GM21381 (cell line): ENCODE measurements around the gene SRPX.

ENCODE experiments used
- ATAC-seq: cut with Tn5 transposase; IDR thresholded peaks from one replicate; pipeline ENCODE4 v1.9.1; 2021; ENCODE audit warnings: mild to moderate bottlenecking, moderate library complexity; ENCODE audit not compliant: unreplicated experiment

The SRPX gene

GRCh38 chrX:38142610-38143009 is 78.1 kb downstream of the SRPX start:
- ATAC-seq, result no peak

DNA sequence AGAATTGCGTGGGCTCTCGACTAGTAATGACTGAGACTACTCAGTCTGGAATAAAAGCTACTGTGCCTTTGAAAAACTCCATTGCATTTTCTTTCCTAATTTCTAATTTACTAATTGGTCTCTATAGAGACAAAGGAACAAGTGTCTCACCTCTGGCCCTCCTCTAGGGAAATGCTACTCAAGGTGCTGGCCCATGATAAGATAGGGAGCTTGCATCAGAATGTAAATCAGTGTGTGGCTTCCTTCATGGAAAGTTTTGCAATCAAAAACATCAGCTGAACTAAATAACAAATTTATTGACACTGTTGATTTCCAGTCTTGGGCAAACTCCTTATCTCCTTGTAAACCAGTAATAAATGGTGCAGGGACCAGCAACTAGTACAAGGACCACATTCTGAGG is 81.8 kb downstream of the SRPX start:
- ATAC-seq, result no peak

- ATAC-seq, result no peak
Measured at GRCh38 chrX:38138157-38138891, 82.3 kb downstream of the SRPX start.

DNA sequence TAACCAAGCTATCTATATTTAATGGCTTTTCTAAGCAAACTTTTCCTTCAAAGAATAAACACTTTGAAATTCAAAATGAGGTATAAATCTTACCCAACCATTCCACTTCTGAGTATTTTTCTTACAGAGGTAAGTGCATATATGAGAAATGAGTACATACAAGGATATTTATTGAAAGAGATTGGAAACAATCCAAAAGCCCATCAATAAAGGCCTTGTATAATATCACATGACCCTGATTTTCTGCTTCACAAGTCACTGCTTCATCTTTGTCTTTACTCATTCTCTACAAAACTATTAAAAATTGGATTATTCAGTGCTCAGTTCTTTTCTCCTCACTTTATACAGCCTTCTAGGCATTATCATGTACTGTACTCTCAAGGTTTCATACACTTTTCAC is 91.3 kb downstream of the SRPX start:
- ATAC-seq, result no peak

DNA sequence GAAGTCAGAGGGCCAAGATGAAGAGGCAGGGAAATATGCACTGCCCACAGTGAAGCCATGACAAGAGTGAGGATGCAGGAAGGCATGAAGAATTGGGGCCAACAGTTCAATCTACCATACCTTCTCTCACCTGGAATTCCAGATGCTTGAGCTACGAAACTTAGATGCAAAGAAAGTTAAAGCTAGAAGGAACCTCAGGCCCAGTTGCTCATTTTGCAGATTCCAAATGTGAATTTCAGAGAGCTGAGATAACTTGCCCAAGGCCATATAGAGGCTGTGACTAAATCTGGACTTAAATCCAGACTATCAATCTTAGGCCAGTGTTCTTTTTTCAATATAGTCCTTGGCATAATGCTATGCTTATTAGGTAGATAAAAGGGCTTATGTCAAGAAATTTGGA is 92.7 kb downstream of the SRPX start:
- no peak for ATAC-seq

DNA sequence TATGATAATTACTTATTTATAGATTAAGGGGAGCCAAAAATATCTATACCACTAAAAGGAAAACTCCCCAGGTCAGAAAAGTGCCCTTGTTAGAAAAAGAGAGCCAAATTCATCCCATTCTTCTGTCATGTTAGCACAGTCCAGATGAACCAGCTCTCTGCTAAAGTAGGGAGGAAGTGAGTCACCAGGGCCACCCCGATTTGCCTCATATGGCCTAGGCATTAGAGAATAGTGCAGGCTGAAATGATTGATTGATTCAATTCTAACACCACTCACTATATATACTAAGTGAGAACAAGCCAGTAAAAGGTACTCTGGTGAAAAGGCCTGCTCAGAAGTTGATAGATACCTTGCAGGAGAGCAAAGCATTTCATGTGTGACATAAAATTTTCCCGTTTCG is 94.5 kb downstream of the SRPX start:
- no peak for ATAC-seq

- ATAC-seq, result no peak
Measured at GRCh38 chrX:38124000-38124399, 96.7 kb downstream of the SRPX start.

DNA sequence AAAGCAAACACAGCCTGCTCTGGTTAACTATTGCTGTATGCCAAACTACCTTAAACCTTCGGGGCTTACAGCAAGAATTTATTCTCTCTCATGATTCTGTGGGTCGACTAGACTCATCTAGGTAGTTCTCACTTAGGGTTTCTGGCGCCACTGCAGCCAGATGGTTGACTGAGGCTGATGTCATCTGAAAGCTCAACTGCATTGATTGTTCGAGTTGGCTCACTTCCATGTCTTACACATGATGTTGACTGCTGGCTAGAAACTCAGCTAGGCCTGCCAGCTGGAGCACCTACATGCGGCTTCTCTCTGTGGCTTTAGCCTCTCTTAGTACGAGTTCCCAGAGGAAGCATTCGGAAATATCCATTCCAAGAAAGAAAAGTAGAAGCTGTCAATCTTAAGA is 103.2 kb downstream of the SRPX start:
- no peak for ATAC-seq

DNA sequence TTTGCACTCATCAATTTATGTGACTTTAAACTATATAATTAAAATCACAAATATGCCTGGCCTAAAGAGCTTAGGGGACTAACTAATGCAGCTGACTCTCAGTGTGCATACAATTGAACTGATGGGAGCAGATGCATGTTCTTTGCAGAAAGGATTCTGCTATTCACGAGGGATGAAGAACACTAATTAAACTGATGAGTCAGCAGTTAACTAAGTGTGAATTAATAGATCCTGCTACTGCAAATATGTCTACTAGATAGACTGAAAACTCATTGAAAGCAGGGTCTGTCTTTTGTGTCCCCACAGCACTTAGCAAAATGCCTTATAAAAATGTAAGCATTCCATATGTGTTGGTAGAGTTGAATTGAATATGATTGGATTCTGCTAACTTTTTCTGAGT is 104.0 kb downstream of the SRPX start:
- no peak for ATAC-seq

DNA sequence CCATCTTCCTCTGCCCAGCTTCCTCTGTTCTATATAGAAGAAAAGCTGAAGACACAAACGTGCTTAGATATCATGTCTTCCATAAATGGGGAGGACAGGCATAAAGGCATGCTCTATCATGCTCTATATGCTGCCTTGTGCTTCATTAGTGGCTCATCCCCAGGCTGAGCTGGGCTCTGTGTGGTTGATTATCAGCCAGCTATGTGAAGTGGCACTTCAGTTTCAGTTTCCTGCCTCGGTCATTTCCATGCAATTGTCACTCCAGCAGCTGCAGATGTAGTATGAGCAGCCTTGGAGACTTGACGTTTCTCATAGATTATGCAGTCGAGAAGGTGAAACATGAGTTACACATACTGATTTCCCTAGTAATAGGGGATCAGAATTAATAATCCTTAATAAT is 108.1 kb downstream of the SRPX start:
- no peak for ATAC-seq

- ATAC-seq, result no peak
Measured at GRCh38 chrX:38111196-38111595, 109.5 kb downstream of the SRPX start.

GRCh38 chrX:38110231-38110630 is 110.4 kb downstream of the SRPX start:
- ATAC-seq, result no peak

- ATAC-seq, result no peak
Measured at GRCh38 chrX:38109042-38109898, 111.4 kb downstream of the SRPX start.

- ATAC-seq, result no peak
Measured at GRCh38 chrX:38108364-38108763, 112.3 kb downstream of the SRPX start.

- ATAC-seq, result no peak
Measured at GRCh38 chrX:38106991-38107655, 113.5 kb downstream of the SRPX start.

DNA sequence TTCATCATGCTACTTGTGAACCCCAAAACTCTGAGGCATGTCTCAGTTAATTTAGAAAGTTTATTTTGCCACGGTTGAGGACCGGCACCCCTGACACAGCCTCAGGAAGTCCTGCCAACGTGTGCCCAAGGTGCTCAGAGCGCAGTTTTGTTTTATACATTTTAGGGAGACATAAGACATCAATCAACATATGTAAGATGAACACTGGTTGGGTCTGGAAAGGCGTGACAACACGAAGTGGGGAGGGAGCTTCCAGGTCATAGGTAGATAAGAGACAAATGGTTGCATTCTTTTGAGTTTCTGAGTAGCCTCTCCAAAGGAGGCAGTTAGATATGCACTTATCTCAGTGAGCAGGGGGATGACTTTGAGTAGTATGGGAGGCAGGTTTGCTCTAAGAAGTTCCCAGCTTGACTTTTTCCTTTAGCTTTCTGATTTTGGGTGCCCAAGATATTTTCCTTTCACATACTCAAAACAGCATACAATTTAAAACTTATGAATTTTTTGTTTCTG is 115.4 kb downstream of the SRPX start:
- ATAC-seq, result no peak

DNA sequence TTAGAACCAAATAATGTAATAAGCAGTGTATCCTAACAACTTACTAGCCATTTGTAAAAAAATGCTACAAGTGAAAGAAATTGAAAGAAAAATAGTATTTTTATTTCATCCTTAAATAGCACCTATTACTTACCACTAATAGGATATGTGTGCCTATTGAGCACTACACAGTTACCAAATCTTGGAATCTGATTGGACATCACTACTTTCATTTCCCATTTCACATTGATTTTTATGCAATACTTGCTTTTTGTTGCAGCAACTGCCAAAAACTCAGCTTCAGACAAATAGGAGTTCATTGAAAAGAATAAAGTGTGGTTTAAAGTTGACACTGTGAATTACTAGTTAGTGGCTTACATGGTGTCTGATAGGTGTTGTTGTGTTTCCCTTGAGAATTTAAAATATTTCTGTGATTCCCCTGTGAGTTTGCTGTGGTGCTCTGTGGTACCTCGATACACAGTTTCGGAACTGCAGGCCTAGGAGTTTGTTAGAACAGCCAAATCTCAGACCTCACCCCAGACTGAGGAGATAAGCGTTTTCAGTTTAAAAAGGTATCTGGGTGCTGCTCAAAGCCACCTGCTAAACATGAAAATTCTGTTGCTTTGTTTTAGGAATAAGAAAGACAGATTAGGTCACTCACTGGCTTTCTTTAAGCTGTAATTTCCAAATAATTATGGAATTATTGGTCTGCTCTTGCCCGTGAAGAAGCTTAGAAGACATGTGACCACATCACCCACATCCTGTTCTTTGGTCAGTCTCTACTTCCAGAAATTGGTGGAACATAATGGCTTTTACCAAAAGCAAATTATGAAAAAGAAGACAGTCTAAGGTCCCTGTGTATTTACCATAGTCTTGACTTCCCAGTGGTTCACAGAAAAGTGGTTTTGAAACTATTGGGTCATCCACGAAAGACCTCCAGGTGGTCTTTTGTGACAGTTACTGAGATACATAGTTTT is 116.5 kb downstream of the SRPX start:
- ATAC-seq, result peak; percentile 67

- ATAC-seq, result no peak
Measured at GRCh38 chrX:38102875-38103274, 117.8 kb downstream of the SRPX start.

DNA sequence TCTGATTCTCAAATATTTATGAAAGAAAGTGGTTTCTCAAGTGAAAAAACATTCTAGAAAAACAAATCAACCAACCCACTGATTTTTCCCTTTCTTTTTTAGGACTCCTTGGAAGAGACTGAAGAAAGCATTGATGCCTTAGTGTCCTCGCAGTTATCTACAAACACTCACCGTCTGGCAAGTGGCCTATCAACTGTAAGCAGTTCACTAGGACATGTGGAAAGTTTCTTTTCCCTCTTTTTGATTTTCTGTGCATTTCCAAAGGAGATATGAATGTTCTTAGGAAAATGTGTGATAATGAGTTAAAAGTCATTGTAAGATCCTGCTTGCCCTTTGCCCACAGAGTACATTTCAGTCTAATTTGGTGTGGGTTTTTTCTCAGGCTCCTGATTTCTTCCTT is 118.4 kb downstream of the SRPX start:
- no peak for ATAC-seq

DNA sequence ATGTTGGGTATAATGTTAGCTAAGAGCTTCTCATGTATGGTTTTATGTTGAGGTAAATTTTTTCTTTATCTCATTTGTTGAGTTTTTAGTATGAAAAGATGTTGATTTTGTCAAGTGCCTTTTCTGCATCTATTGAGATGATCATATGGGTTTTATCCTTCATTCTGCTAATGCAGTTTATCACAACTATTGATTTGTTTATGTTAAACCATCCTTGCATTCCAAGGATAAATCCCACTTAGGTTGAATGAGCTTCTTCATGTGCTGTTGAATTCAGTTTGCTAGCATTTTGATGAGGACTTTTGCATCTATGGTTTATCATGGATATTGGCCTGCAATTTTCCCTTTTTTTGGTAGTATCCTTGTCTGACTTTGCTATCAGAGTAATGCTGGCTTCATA is 121.0 kb downstream of the SRPX start:
- no peak for ATAC-seq
